NCI-H446 treated with DMSO at 0.1 percent for 48 hours (cell line): Measurements from ENCODE around the gene LGR5.

Experiments used
- DNase-seq: peaks from one replicate; lab custom pipeline; 2025; lab: John Stamatoyannopoulos, UW

Gene LGR5

DNA sequence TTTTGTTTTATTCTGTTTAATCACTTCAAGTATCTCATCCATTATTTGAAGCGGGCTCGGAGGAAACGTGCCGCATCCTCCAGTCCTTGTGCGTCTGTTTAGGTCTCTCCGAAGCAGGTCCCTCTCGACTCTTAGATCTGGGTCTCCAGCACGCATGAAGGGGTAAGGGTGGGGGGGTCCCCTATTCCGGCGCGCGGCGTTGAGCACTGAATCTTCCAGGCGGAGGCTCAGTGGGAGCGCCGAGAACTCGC is 311 bp upstream of the LGR5 start:
- no peak for DNase-seq

DNA sequence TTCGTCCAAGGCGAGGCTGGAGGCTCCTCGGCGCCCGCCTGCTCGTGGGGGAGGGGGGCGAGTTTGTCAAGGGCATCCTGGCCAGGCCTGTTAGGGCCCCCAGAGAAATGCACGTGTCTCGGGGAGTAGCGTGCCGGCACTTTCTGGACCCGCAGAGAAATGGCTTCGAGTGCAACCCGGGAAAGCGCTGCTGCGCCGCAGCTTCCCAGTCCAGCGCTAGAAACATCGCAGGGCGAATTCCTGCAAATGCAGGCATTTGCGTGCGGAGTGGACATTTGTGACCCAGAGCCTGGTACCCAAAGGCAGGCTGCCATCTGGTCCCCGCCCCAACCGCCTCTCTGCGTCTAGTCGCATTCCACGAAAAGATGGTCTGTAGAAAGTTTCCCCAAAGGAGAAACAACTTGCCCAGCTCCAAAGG is 756 bp downstream of the LGR5 start:
- no peak for DNase-seq

DNA sequence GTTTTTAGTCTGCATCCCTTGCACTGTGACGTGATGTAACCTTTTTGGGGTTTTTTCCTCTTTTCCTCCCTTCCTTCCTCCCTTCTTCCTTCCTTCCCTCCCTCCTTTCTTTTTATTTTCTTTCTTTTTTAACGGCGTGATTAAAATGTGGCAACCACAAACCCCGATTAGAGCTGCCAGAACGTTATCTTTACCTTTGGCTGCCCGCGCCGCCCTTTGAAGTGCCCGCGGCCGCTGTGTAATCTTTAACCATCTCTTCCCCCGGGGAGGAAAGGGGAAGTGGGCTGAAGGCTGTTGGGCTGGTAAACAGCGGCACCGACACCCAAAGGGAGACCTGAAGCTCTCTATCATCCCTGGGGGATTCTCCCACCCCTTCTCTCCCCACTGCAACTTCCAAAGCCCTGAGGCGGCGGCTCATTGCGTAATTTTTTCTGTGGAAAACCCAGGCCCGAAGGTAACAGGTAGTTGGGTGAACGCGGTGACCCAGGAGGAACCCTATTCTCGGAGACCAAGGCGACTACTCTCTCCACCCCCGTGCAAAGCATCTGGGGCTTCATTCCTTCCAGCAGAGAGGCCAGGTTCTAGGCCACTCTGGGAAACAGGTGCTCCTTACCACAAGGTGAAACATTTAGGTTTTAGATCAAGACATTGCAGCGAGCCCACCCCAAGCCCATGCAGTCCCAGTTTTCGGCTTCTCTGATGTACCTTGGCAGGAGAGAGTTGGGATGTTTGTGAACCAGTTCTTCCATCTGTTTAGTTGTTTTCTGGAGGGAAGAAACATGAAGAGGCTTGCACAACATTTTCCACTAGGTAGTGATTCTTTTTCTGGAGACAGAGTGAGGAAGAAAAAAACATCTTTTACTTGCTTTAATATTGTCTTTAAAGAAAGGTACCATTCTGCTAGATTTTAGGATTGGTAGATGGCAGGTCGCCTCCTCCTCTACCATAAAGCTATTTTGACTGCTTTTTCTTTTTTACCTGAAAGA is 1.5 kb downstream of the LGR5 start:
- no peak for DNase-seq

DNA sequence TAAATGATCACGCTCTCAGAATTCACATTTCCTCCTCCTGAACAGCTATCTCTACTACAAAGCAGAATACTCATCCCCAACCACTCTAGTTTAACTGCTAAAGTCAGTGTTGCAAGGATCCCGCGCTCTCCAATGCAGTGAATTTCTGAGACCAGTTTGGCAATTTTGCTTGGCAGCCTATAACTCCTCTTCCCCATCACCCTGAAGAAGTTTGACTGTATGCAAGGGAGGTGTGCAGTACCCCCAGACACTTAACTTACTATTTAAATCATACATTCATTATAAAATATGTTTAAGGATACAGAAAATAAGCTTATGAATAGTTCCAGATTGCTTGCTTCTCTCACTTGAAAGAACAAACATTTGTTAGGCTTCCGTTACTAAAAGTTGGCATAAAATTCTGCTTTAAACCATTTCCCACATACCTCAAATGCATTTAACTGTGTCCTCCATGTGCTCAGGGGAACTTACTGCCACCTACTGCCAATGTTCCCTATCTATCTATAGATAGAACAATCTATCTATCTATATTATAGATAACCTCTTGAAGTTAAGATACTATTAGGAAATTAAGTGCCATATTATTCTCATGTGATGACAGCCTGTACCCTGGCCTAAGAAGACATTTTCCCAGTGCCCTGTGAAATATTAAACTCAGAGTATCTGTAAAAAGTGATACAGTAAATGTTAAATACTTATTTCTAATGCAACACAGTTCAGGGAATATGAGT is 2.4 kb downstream of the LGR5 start:
- no peak for DNase-seq

DNA sequence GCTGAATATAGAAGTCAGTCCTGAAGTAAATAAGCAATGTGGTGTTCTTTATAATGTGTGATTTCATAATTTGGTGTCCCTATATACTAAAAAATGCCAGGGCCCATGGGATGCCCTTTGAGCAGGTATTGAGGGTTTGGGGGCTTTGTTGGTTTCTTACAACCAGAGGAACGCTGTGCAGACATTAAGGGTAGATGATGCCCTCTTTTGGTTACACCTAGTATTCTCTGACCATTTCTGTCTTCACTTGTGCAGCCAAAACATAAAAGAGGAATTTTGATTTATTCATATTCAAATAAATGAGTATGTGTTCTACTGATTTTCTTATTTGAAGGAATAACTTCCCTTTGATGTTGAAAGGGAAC is 3.0 kb downstream of the LGR5 start:
- DNase-seq: no peak

DNA sequence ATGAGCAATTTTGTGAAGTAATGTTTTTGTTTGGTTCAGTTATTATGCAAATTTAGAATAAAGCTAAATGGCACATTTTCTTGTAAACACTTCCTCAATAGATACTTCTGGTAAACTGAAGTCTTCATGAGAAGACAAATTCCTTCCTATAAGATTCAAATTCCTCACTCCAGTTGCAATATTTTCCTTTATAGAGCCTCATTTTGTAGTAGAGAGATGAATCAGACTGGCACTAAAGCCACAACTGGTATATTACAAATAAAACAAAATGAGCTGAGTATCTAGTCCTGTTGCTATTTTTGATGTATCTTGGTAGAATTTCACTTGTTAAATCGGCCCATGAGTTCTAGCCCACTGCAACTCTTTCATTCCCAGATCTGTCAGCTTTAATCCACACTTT is 5.5 kb downstream of the LGR5 start:
- DNase-seq: no peak

DNA sequence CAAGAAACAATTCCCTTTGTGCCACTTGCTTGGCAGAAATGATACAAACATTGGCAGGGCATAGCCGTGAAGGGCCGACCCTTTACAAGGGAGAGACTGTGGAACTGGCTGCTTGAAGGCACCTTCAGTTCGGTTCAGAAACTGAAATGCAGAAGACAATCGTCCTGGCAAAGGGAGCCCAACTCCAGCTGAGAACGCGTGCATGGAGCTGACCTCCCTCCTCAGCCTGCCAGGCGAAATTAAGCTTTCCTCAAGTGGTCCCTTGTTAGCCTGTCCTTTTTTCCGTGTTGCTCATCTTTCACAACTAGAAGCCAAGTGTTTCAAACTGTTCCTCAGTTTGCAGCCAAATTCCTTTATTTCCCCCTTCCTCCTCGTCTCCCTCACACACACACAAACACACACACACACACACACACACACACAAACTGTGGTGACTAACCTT is 8.1 kb downstream of the LGR5 start:
- no peak for DNase-seq

DNA sequence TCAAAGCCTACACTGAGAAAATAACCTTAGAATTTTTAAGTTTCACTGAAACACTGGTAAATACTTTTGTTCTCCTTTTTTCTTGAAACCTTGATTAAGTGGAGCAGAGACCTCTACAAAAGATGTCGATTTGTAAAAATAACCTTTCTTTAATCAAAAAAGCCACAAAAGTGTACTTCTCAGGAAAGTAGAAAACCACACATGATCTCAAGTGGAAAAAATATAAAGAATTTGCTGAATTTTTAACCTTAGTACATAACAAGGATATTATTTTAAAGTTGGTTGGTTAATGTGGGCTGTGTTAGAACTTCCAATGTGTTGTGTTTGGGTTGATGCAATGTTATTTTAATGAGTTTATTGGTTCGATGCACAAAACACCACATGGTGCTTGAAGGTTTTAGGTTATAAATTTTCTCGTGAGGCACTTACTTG is 8.6 kb downstream of the LGR5 start:
- DNase-seq: no peak

DNA sequence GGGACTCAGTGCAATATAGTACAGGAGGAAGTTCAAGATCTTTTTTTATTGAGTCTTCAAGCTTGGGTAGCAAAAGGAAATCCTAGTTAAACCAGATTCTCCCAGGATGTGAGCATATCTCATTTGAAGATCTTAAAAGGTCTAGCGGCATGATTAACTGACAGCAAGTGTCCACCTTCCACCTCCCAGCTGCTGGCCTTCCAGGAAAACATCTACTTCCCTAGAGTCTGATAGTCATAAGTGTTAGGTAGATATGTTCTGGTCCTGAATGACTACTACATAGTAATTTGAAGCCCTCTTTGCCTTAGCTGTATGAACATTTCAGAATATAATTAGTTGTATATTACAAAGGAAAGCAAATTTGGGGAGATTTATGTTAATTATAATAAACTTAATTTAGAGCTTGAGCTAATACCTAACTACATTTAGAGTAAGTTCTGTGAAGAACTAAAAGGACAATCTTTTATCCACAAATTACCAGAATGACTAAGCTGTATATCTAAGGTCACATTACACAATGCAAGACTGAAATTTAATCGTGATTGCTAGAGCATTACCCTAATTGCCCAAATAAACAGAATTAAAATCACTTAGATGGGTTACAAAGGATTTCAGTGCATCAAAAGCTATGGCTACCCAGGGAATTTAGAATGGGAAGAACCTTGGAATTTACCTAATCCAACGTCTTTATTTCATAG is 9.9 kb downstream of the LGR5 start:
- DNase-seq: no peak

DNA sequence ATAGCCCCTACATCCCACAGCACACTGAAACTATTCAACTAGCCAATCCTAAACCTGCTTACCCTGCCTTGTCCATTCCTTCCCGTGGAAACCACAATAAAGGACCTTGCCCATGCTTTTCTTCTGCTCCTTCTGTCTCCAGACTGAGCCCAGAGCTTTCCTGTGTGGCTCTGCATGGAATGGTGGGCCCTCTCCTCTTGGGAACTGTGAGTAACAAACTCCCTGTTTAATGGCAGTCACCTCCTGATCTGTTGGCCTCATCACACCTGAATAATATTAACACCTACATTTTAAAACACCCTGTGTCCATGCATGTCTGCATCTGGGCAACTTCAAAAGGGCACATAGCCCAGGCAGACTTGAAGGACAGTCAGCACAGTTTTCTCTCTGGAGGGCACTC is 12.4 kb downstream of the LGR5 start:
- DNase-seq: no peak

DNA sequence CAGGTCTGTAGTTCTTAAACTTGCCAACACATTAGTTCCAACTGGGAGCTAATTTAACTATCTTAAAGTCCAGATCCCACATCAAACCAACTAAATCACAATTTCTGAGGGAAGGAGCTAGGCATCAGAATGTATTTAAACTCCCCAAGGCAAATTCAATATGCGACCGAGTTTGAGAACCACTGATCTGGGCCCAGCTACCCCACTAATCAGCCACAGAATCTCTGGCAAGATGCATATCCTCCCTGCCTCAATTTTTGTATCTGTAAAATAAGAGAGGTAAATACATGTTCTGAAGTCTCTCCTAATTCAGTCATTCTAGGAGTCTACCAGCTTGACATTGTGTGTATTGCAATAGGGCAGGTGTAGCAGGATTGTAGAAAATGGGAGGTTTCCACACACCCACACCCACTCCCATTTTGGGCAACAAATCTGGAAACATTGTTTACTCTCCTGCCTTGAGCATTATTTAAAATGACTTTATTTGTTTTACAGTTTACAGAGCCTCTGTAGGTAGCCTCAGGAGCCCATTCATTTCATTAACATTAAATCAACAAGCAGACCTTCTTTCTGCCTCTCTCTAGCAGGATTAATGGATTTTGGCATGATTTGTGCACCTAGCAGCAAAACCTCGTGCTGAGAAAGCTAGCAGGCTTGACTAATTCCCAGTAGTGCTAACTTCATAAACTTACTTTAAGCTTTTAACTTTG is 15.6 kb downstream of the LGR5 start:
- no peak for DNase-seq

DNA sequence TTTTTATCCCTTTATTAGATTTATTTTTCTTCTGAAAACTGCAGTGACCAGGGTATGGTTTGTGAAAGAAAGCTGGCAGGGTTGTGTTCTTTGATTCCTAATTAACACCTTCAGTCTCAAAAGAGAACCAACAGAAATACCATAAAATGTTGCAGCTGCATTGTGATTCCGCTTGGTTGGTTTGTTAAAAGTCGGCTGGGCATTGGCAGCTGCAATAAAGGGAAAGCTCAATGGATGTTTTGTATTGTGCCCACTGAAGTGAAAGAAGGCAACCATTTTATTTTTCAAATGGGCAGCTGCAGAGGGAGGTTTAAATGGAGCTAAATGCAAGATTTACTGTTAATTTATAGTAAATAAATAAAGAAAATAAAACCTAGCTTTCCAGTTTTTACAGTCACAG is 16.7 kb downstream of the LGR5 start:
- no peak for DNase-seq

DNA sequence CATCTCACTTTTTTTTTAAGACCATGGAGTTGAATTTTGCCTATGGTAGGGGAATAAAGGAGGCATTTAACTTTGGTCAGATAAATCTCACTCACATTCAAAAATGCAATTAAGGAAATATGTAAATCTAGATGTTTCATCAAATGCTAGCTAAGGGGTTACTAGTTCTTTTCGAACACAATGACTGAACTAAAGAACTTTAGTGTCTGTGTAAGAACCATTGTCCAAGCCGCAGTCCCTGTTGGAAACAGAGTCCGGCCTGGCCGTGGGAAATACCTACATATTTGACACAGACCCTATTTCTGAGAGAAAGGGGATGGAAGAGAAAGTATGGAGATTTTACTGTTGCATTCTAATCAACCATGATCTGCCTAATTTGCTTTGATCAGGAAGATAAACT is 17.4 kb downstream of the LGR5 start:
- no peak for DNase-seq

DNA sequence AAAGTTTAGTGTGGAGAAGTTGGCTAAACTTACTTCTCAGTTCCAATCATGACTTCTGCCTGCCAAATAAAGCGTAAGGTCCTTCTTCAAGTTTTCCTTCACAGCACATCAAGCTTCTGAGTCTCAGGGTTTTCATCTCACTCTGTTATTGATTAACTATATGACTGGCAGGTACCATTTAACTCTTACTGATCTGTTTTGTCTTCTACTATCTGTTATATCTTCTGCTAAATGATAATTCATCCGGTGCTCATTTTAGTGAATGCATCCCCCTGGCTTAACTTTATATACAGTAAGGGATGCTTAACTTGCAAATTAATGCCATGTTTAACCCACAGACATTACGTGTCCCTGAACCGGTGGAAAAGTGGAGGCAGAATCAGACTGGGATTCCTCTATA is 20.7 kb downstream of the LGR5 start:
- DNase-seq: no peak

DNA sequence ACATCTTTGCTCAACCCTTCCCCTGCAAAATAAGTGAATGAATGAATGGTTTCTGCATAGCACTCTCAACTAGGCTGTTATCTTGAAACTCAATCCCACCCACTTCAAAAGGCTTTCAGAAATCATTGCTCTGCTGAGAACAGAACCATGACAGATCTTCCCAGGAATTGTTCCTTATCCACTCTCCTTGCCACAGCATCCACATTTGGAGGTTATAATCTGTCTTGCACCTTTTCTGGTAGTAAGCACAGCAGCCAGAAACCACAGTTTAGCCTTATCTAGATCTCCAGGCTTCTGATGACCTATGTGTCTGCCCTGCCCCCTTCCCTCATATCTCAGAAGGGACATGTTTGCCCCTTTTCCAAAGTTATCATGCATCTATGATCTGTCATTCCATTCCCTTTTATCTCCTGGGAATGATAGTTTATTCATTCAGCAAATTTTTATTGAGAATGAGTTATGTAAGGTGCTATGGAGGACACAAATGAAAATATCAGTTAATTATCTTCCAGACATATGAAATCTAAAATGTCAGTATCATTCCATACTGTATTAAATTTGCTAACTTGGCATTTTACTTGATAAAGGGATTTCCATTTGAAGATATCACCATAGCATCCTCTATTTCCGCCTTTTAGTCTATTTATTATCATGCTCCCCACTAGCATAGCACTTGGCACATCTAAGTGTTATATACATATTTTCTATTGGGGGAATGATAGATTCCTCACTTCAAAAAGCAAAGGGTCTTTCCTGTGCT is 21.4 kb downstream of the LGR5 start:
- DNase-seq: no peak

DNA sequence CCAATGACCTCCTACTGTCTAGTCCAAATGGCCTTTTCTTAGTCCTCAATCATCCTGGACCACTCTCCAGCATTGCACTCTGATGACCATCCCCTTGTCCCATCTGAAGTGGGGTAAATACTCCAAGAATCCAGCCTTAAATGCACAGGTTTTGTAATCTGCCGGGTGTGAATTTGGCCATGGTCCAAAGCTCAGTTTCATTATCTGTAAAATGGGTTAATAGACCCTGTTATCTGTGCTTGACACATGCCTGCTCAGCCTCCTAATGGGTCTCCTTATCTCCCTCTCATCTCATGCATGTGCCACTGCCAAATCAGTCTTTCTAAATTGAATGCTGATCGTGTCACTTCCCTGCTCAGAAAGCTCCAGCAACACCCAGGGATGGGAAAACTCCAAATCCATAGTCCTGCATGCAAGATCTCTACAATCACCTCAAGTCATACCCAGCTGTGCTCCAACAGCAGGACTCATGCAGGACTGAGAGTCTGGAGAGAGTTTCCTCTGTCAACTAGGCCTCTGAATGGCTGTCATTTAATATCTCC is 22.3 kb downstream of the LGR5 start:
- DNase-seq: no peak

DNA sequence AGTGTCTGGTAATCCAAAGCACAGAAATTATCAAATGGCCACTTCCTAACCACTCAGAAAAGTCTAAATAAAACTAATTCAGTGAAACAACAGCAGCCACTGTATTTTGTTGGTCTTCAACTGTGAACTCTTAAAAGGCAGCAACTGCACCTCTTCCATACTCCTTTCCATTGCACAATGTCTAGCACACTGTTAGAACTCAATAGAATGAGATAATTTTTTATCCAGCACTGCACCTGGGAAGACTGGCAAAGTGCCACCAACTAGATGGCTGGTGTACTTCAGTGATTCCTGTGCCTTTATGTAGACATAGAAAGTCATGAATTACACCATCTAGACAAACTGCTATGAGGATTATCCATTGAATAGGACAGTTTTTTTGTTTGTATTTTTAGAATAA is 26.2 kb downstream of the LGR5 start:
- no peak for DNase-seq

DNA sequence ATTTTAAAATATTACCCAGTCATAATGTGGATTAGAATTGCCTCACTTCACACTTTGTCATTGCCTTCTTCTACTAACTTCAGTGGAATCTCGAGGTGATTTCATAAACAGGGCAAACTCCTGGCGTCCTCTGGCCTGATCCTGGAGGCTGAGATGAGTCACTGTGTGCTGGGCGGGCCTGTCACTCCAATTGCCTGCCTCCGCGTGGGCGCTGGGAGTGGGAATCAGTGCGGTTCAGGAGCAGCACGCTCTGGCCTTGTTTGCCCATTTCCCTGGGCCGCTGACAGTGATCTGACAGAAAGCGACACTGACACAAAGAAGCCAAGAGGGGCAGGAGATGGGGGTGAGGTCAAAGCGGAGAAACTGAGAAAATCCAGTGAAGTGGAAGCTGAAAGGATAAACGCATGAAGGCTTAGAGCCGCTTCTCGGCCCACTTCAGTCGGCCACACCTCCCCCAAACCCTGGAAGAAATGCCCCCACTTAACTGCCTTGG is 29.7 kb downstream of the LGR5 start:
- DNase-seq: no peak

DNA sequence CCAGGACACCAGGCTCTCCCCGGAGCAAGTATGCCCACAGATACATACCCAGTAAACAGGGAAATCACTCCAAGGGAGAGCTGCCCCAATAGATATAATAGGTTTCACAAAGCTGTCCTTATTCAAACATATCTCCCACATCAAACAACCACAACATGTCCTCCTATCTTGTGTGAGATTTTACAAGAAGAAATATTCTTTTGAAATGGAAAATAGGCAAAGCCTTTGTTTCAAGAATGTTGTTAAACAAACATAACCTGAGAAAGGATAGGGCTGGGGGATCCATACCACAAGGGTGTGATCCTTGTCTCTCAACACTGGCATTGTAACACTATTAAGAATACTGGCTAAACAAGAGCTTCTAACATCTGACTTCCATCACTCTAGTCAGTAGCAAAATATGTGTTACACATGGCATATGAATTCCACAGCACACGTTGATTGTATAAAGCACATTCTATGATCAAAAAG is 32.9 kb downstream of the LGR5 start:
- DNase-seq: no peak

DNA sequence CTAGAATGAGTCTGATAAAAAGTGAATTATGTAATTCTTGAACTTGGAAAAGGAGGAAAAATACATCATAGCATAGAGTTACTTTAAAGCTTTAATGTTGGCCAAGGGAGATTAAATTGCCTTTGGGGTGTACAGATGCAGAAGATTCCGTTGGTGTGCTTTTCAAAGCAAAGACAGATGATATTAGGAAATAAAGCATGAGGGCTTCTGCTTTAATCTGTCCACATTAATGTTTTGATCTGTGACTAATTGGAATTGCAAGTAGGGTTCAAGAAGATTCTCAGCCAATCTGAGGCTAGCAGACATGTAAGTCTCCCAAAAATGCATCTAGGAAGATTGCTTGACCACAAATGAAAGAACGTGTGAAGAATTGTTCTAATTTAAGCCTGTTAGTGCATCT is 35.2 kb downstream of the LGR5 start:
- no peak for DNase-seq

DNA sequence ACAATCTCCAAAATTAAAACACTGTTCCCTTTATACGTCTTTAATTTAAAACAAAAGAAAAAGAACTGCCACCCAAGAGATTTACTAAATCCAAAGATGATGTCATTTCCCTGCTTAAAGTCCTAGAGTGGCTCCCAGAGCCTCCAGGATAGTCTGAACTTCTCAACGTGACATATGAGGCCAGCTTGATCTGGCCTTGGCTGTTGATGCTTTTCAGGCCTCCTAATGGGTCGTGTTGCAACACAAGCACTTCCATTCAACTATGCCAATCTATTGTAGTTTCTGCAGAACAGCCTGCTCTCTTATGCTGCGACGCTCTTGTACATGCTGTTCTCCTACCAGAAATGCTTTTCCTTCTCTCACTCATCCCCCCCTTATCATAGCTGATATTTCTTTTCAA is 35.7 kb downstream of the LGR5 start:
- no peak for DNase-seq
